ENCODE data around the gene LZIC. TPM values are rescaled to one million over a fixed set of nuclear protein-coding genes. Genes with fewer than 3 reads are reported as not detected.
A peak's percentile ranks its signal among the peaks of the same experiment; 100 is the strongest.

LZIC gene
- total and polyA plus RNA-seq, 2 of the 13 experiments (the other 11 are each of a cell fraction or from before 2014, with no cell fraction given) = 25.2 to 71.8 TPM

- no peak for TF ChIP-seq ZNF180 (CRISPR knock-in tag; IDR thresholded peaks at IDR 0.05; ENCODE audit: borderline replicate concordance, low read depth)
- no peak for TF ChIP-seq SMAD9 (CRISPR knock-in tag; IDR thresholded peaks at IDR 0.05)
- no peak for TF ChIP-seq ZNF30 (CRISPR knock-in tag; IDR thresholded peaks at IDR 0.05)
- no peak for TF ChIP-seq GPN1 (CRISPR knock-in tag; IDR thresholded peaks at IDR 0.05; ENCODE audit: borderline replicate concordance)
- TF ChIP-seq MTA1 (CRISPR knock-in tag; IDR thresholded peaks at IDR 0.05; ENCODE audit: borderline replicate concordance) = no peak
- TF ChIP-seq, protein P1, sequence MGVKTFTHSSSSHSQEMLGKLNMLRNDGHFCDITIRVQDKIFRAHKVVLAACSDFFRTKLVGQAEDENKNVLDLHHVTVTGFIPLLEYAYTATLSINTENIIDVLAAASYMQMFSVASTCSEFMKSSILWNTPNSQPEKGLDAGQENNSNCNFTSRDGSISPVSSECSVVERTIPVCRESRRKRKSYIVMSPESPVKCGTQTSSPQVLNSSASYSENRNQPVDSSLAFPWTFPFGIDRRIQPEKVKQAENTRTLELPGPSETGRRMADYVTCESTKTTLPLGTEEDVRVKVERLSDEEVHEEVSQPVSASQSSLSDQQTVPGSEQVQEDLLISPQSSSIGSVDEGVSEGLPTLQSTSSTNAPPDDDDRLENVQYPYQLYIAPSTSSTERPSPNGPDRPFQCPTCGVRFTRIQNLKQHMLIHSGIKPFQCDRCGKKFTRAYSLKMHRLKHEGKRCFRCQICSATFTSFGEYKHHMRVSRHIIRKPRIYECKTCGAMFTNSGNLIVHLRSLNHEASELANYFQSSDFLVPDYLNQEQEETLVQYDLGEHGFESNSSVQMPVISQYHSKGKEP (CRISPR knock-in tag; IDR thresholded peaks at IDR 0.05) = no peak
- TF ChIP-seq ZNF607 (CRISPR knock-in tag; IDR thresholded peaks at IDR 0.05; ENCODE audit: borderline replicate concordance) = peak; percentile 51; the same call in 1 of the 2 replicates
- peak; percentile 80 for TF ChIP-seq HNRNPH1 (optimal IDR thresholded peaks at IDR 0.05; ENCODE audit: low read depth, low read length)
- no peak; the same call in 1 of the 2 replicates for TF ChIP-seq ZC3H13 (CRISPR knock-in tag; IDR thresholded peaks at IDR 0.05)
- peak; percentile 32; the same call in 1 of the 2 replicates for TF ChIP-seq NAIF1 (CRISPR knock-in tag; IDR thresholded peaks at IDR 0.05; ENCODE audit: borderline replicate concordance)
- TF ChIP-seq ZNF704 (CRISPR knock-in tag; IDR thresholded peaks at IDR 0.05; ENCODE audit: borderline replicate concordance) = 0 out of 2 replicates have a peak, but pooled peaks have one; percentile 34
- TF ChIP-seq, protein P2, sequence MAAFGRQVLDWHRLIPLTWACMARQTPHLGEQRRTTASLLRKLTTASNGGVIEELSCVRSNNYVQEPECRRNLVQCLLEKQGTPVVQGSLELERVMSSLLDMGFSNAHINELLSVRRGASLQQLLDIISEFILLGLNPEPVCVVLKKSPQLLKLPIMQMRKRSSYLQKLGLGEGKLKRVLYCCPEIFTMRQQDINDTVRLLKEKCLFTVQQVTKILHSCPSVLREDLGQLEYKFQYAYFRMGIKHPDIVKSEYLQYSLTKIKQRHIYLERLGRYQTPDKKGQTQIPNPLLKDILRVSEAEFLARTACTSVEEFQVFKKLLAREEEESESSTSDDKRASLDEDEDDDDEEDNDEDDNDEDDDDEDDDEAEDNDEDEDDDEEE (CRISPR knock-in tag; IDR thresholded peaks at IDR 0.05) = no peak
- peak; percentile 54; the same call in 1 of the 2 replicates for TF ChIP-seq KAT7 (CRISPR knock-in tag; IDR thresholded peaks at IDR 0.05; ENCODE audit: borderline replicate concordance)
- TF ChIP-seq ZNF282 (IDR thresholded peaks at IDR 0.05; ENCODE audit: partially characterized antibody) = no peak
- TF ChIP-seq, protein P3, sequence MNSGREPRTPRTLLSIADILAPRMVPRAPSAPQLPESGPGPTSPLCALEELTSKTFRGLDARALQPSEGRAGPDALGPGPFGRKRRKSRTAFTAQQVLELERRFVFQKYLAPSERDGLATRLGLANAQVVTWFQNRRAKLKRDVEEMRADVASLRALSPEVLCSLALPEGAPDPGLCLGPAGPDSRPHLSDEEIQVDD (CRISPR knock-in tag; IDR thresholded peaks at IDR 0.05; ENCODE audit: borderline replicate concordance) = no peak
- peak; percentile 76 for TF ChIP-seq RBFOX2 (IDR thresholded peaks at IDR 0.05; ENCODE audit: low read depth, low read length)
- peak; percentile 56; the same call in 1 of the 2 replicates for TF ChIP-seq CCDC6 (CRISPR knock-in tag; IDR thresholded peaks at IDR 0.05)
- TF ChIP-seq RXRA (CRISPR knock-in tag; IDR thresholded peaks at IDR 0.05) = 0 out of 2 replicates have a peak, but pooled peaks have one; percentile 15
- 0 out of 2 replicates have a peak, but pooled peaks have one; percentile 39 for TF ChIP-seq GATAD1 (CRISPR knock-in tag; IDR thresholded peaks at IDR 0.05)
- TF ChIP-seq TP53 (CRISPR knock-in tag; conservative IDR thresholded peaks at IDR 0.05) = no peak
- TF ChIP-seq TEAD2 (CRISPR knock-in tag; IDR thresholded peaks at IDR 0.05) = no peak
- TF ChIP-seq SP5 (CRISPR knock-in tag; IDR thresholded peaks at IDR 0.05; ENCODE audit: borderline replicate concordance, low read depth) = peak; percentile 68
- TF ChIP-seq TFDP1 (CRISPR knock-in tag; IDR thresholded peaks at IDR 0.05; ENCODE audit: borderline replicate concordance) = peak; percentile 21; the same call in 1 of the 2 replicates
- no peak for TF ChIP-seq RFXAP (CRISPR knock-in tag; IDR thresholded peaks at IDR 0.05; ENCODE audit: borderline replicate concordance)
- no peak for TF ChIP-seq ADNP (CRISPR knock-in tag; IDR thresholded peaks at IDR 0.05)
These were observed 32.6 kb downstream of the LZIC start (continued) for GRCh38 chr1:9910423-9911178.
